Body of pancreas (tissue), 4 donors: ENCODE measurements around the gene LGR6.

Experiments used
- CTCF ChIP-seq, 7 experiments: fragments of 450-650 bp in 4 of 7; fragments of 200-600 bp in 3 of 7; sonication (generic) in 3 of 7; IDR thresholded peaks; one replicate each; pipeline ENCODE4 v1.5.1; 2016 to 2019; ENCODE audit warnings: antibody characterized with exemption in 7 of 7
- POLR2A ChIP-seq, 3 donors: fragments of 450-650 bp; IDR thresholded peaks; one replicate each; pipeline ENCODE4 v1.6.1; 2016; ENCODE audit warnings: antibody characterized with exemption in 3 of 3, mild to moderate bottlenecking in 2 of 3

GRCh38 chr1:202230061-202230938, 36.7 kb downstream of the LGR6 start:
- TF ChIP-seq CTCF (IDR thresholded peaks at IDR 0.05) (no peak), POLR2A (IDR thresholded peaks at IDR 0.05) (no peak)
